ENCODE data around the gene LOC128125822.

The LOC128125822 gene

DNA sequence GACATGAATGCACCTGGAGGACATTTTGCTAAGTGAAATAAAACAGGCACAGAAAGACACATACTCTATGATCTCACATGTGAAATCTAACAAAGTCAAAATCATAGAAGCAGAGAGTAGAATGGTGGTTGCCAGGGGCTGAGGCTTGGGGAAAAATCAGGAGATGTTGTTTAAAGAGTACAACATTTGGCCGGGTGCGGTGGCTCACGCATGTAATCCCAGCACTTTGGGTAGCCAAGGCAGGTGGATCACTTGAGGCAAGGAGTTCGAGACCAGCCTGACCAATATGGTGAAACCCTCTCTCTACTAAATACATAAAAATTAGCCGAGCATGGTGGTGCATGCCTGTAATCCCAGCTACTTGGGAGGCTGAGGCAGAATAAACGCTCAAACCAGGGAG, 26.0 kb upstream of the LOC128125822 start:
- WGBS, 5 donors: 87 to 95% (median 95%) methylated on average over 6 of the region's 6 CpGs
- Histone ChIP-seq H3K4me1 (no peaks in the 10 kb centered on the region), H3K27ac (no peak overlapping the region), H3K4me3 (no peak overlapping the region), H3K27me3 (replicated peaks in 1 of 7) (peaks cover 0 to 3% (median 0%) of the 10 kb centered on the region in 7 donors), H3K9me3 (no peaks in the 10 kb centered on the region), H3K36me3 (no peaks in the 10 kb centered on the region)
- TF ChIP-seq POLR2A (IDR thresholded peaks at IDR 0.05): no peak
- TF ChIP-seq, protein P1, sequence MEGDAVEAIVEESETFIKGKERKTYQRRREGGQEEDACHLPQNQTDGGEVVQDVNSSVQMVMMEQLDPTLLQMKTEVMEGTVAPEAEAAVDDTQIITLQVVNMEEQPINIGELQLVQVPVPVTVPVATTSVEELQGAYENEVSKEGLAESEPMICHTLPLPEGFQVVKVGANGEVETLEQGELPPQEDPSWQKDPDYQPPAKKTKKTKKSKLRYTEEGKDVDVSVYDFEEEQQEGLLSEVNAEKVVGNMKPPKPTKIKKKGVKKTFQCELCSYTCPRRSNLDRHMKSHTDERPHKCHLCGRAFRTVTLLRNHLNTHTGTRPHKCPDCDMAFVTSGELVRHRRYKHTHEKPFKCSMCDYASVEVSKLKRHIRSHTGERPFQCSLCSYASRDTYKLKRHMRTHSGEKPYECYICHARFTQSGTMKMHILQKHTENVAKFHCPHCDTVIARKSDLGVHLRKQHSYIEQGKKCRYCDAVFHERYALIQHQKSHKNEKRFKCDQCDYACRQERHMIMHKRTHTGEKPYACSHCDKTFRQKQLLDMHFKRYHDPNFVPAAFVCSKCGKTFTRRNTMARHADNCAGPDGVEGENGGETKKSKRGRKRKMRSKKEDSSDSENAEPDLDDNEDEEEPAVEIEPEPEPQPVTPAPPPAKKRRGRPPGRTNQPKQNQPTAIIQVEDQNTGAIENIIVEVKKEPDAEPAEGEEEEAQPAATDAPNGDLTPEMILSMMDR (IDR thresholded peaks at IDR 0.05 in 8 of 11, conservative IDR thresholded peaks at IDR 0.05 in 3 of 11): no peak
- no peak for TF ChIP-seq POLR2AphosphoS5 (IDR thresholded peaks at IDR 0.05)
- intact Hi-C loops (cut with DNase I; ENCODE audit: low total_unique reads): no loop called here
- no peak for DNase-seq

DNA sequence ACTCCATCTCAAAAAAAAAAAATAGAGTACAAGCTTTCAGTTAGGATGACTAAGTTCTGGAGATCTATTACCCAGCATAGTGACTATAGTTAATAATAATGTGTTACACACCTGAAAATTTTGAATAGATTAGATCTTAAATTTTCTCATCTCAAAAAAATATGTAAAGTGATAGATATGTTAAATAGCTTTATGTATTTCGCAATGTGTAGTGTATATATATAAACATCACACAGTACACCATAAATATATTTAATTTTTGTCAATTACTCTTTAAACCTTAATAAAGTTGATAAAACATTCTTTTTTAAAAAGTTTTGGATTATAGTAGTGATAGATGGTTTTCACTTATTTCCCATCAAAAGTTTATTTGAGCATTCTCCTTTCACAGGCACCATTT, 25.6 kb upstream of the LOC128125822 start:
- no peaks in the 10 kb centered on the region for H3K9me3 ChIP-seq
- DNase-seq: no peak
- TF ChIP-seq POLR2A (IDR thresholded peaks at IDR 0.05) (no peak), POLR2AphosphoS5 (IDR thresholded peaks at IDR 0.05) (no peak)
- TF ChIP-seq, protein P1 (IDR thresholded peaks at IDR 0.05 in 8 of 11, conservative IDR thresholded peaks at IDR 0.05 in 3 of 11): no peak
- intact Hi-C loops (cut with DNase I; ENCODE audit: low total_unique reads): no loop called here
- no peak overlapping the region for H3K4me3 ChIP-seq
- no peaks in the 10 kb centered on the region for H3K36me3 ChIP-seq
- H3K27ac ChIP-seq: no peak overlapping the region
- WGBS, 5 donors: 92 to 100% (median 97%) methylated on average over 1 of the region's 1 CpG
- H3K27me3 ChIP-seq (replicated peaks in 1 of 7): peaks cover 0 to 3% (median 0%) of the 10 kb centered on the region in 7 donors
- H3K4me1 ChIP-seq: no peaks in the 10 kb centered on the region

DNA sequence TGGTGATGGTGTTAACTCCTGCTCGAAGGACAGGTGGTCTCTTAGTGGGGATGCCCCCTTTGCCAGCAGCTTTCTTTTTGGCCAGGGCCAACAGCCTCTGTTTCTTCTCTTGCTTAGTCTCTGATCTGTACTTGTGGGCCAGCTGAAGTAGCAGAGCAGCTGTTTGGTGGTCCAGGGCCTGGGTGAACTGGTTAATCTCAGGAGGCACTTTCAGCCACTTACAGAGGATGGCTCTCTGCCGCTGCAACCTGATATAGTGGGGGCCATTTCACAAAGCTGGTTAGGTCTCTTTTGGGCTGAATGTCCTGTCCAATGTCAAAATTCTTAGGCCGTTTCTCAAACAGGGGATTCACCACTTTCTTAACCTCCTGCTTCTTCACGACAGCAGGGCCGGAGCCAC, 23.2 kb upstream of the LOC128125822 start:
- Histone ChIP-seq H3K4me1 (no peaks in the 10 kb centered on the region), H3K27ac (no peak overlapping the region), H3K27me3 (replicated peaks in 1 of 7) (peaks cover 0 to 3% (median 0%) of the 10 kb centered on the region in 7 donors), H3K4me3 (no peak overlapping the region), H3K9me3 (no peaks in the 10 kb centered on the region), H3K36me3 (no peaks in the 10 kb centered on the region)
- 80 to 89% (median 84%) methylated on average over 5 of the region's 5 CpGs for WGBS, 5 donors
- intact Hi-C loops (cut with DNase I; ENCODE audit: low total_unique reads): no loop called here
- TF ChIP-seq POLR2AphosphoS5 (IDR thresholded peaks at IDR 0.05): no peak
- TF ChIP-seq, protein P1 (IDR thresholded peaks at IDR 0.05 in 8 of 11, conservative IDR thresholded peaks at IDR 0.05 in 3 of 11): no peak
- TF ChIP-seq POLR2A (IDR thresholded peaks at IDR 0.05): no peak
- no peak for DNase-seq

DNA sequence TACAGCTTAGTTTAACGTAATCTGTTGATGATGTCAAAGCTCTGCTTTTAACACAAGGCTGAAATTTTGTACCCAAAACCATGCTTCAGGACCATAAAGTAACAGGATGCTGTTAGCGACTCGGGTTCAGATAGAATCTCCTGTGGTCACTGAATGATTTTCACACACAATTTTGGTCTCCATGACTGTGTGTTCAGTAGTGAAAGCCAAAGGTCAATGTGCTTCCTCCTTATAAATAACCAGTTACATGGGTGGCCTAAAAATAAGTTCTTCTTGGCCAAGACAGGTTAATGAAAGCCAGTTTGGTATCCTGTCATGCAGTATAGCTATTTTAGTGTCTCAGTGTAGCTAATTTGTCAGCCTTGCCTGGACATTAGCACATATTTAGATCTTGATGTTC, 19.1 kb upstream of the LOC128125822 start:
- Histone ChIP-seq H3K9me3 (no peaks in the 10 kb centered on the region), H3K4me3 (no peak overlapping the region), H3K36me3 (no peaks in the 10 kb centered on the region), H3K4me1 (no peaks in the 10 kb centered on the region), H3K27me3 (replicated peaks in 1 of 7) (peaks cover 0 to 3% (median 0%) of the 10 kb centered on the region in 7 donors), H3K27ac (no peak overlapping the region)
- WGBS, 5 donors: 59 to 74% (median 66%) methylated on average over 3 of the region's 3 CpGs
- intact Hi-C loops (cut with DNase I; ENCODE audit: low total_unique reads): no loop called here
- TF ChIP-seq, protein P1 (IDR thresholded peaks at IDR 0.05 in 8 of 11, conservative IDR thresholded peaks at IDR 0.05 in 3 of 11): no peak
- TF ChIP-seq POLR2AphosphoS5 (IDR thresholded peaks at IDR 0.05) (no peak), POLR2A (IDR thresholded peaks at IDR 0.05) (no peak)
- no peak for DNase-seq

Data from spleen (tissue), 11 donors.